WTC11 (cell line): Measurements from ENCODE around the gene LMAN2L.

Experiments
- ATF1 ChIP-seq: sonication (generic); formaldehyde crosslinking; IDR thresholded peaks from 2 replicates; pipeline ENCODE4 v1.8.1; 2023; ENCODE audit warnings: mild to moderate bottlenecking, moderate library complexity, missing genetic modification reagents
- E2F1 ChIP-seq: sonication (generic); formaldehyde crosslinking; IDR thresholded peaks from 2 replicates; pipeline ENCODE4 v1.8.0; 2022; ENCODE audit warnings: mild to moderate bottlenecking, missing genetic modification reagents
- NR1H2 ChIP-seq: sonication (generic); formaldehyde crosslinking; IDR thresholded peaks from 2 replicates; pipeline ENCODE4 v1.9.0; 2021; ENCODE audit warnings: mild to moderate bottlenecking, moderate library complexity, missing genetic modification reagents
- ZBTB21 ChIP-seq: sonication (generic); formaldehyde crosslinking; IDR thresholded peaks from 2 replicates; pipeline ENCODE4 v1.8.1; 2023; ENCODE audit warnings: mild to moderate bottlenecking, missing genetic modification reagents, borderline replicate concordance
- ZNF121 ChIP-seq: sonication (generic); formaldehyde crosslinking; IDR thresholded peaks from 2 replicates; pipeline ENCODE4 v1.8.0; 2023; ENCODE audit warnings: missing genetic modification reagents
- TF ChIP-seq, protein P1 (sequence below): fragments of 200-600 bp; IDR thresholded peaks from 2 replicates; pipeline ENCODE4 v1.8.0; 2022; ENCODE audit warnings: antibody characterized with exemption
- TF ChIP-seq, protein P2 (sequence below): sonication (generic); formaldehyde crosslinking; conservative IDR thresholded peaks from 2 replicates; pipeline ENCODE4 v1.8.1; 2022; ENCODE audit warnings: mild to moderate bottlenecking, missing genetic modification reagents
- TF ChIP-seq, protein P3 (sequence below): sonication (generic); formaldehyde crosslinking; IDR thresholded peaks from 2 replicates; pipeline ENCODE4 v1.8.1; 2023; ENCODE audit warnings: mild to moderate bottlenecking, missing genetic modification reagents

DNA sequence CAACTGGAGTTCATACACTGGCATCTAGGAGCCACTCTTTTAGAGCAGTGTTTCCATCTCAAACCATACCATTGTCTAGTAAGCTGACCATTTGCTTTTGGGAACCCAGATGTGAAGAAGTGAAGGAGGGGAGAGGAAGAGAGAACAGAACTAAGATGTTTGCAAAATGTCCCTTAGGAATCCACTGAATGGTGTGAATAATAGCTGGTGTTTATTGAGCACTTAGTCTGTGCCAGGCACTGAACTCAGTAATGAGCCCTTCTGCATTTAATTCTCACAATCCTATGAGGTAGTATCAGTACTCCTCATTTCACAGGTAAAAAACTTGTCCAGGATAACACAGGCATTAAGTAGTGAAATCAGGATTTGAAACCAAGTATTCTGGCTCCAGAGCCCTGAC lies 23.5 kb downstream of the LMAN2L start:
- TF ChIP-seq ATF1 (CRISPR knock-in tag), result no peak
- TF ChIP-seq, protein P1, sequence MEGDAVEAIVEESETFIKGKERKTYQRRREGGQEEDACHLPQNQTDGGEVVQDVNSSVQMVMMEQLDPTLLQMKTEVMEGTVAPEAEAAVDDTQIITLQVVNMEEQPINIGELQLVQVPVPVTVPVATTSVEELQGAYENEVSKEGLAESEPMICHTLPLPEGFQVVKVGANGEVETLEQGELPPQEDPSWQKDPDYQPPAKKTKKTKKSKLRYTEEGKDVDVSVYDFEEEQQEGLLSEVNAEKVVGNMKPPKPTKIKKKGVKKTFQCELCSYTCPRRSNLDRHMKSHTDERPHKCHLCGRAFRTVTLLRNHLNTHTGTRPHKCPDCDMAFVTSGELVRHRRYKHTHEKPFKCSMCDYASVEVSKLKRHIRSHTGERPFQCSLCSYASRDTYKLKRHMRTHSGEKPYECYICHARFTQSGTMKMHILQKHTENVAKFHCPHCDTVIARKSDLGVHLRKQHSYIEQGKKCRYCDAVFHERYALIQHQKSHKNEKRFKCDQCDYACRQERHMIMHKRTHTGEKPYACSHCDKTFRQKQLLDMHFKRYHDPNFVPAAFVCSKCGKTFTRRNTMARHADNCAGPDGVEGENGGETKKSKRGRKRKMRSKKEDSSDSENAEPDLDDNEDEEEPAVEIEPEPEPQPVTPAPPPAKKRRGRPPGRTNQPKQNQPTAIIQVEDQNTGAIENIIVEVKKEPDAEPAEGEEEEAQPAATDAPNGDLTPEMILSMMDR, result no peak
- no peak for TF ChIP-seq ZBTB21
- TF ChIP-seq, protein P2, sequence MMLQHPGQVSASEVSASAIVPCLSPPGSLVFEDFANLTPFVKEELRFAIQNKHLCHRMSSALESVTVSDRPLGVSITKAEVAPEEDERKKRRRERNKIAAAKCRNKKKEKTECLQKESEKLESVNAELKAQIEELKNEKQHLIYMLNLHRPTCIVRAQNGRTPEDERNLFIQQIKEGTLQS (CRISPR knock-in tag), result no peak
- TF ChIP-seq ZNF121, result no peak
- no peak for TF ChIP-seq NR1H2 (CRISPR knock-in tag)
- TF ChIP-seq, protein P3, sequence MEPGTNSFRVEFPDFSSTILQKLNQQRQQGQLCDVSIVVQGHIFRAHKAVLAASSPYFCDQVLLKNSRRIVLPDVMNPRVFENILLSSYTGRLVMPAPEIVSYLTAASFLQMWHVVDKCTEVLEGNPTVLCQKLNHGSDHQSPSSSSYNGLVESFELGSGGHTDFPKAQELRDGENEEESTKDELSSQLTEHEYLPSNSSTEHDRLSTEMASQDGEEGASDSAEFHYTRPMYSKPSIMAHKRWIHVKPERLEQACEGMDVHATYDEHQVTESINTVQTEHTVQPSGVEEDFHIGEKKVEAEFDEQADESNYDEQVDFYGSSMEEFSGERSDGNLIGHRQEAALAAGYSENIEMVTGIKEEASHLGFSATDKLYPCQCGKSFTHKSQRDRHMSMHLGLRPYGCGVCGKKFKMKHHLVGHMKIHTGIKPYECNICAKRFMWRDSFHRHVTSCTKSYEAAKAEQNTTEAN (CRISPR knock-in tag), result no peak
- TF ChIP-seq E2F1 (CRISPR knock-in tag), result no peak
